Esophagus muscularis mucosa (tissue), 4 donors: ENCODE data around the gene CCDC63. TPM values are rescaled to one million over a fixed set of nuclear protein-coding genes. Genes with fewer than 3 reads are reported as not detected.

Experiments
- DNase-seq: peaks from one replicate; pipeline ENCODE4 v3.0.0-alpha.2; 2017; ENCODE audit errors: extremely low spot score
- H3K27ac ChIP-seq, 4 donors: fragments of 200-600 bp; sonication (generic); replicated peaks in 1 of 4; 1 replicate in 3 of 4; 2 replicates in 1 of 4; pipeline ENCODE4 v1.5.1; 2016 to 2019; ENCODE audit warnings: mild to moderate bottlenecking in 1 of 4
- H3K27me3 ChIP-seq, 4 donors: fragments of 200-600 bp; sonication (generic); one replicate each; pipeline versions ENCODE4 v1.5.1 to v1.6.0; 2016 to 2019
- H3K36me3 ChIP-seq, 4 donors: fragments of 200-600 bp; sonication (generic); one replicate each; pipeline ENCODE4 v1.5.1; 2016 to 2019
- H3K4me1 ChIP-seq, 4 donors: fragments of 200-600 bp; sonication (generic); one replicate each; pipeline ENCODE4 v1.5.1; 2016 to 2019
- H3K4me3 ChIP-seq, 4 donors: fragments of 200-600 bp; sonication (generic); 1 replicate in 2 of 4; 2 replicates in 2 of 4; pipeline ENCODE4 v1.5.1; 2016 to 2019; ENCODE audit warnings: mild to moderate bottlenecking in 4 of 4, moderate library complexity in 1 of 4
- H3K9me3 ChIP-seq, 4 donors: fragments of 200-600 bp; sonication (generic); 1 replicate in 3 of 4; 2 replicates in 1 of 4; pipeline ENCODE4 v1.5.1; 2016 to 2019
- CTCF ChIP-seq, 3 experiments: fragments of 200-600 bp in 2 of 3; fragments of 450-650 bp in 1 of 3; sonication (generic) in 2 of 3; IDR thresholded peaks; one replicate each; pipeline ENCODE4 v1.5.1; 2017 to 2019; ENCODE audit warnings: antibody characterized with exemption in 3 of 3, mild to moderate bottlenecking in 2 of 3, moderate library complexity in 1 of 3
- EP300 ChIP-seq: sonication (generic); formaldehyde crosslinking; IDR thresholded peaks from one replicate; pipeline ENCODE4 v1.6.1; 2017; ENCODE audit warnings: antibody characterized with exemption
- POLR2A ChIP-seq: fragments of 450-650 bp; IDR thresholded peaks from one replicate; pipeline ENCODE4 v1.6.1; 2017; ENCODE audit warnings: antibody characterized with exemption, moderate library complexity, mild to moderate bottlenecking, low read depth
- POLR2AphosphoS5 ChIP-seq, 2 donors: sonication (generic); formaldehyde crosslinking; IDR thresholded peaks; one replicate each; pipeline ENCODE4 v1.6.1; 2017; ENCODE audit warnings: antibody characterized with exemption in 2 of 2
- WGBS: methylation state at CpG from one replicate; pipeline ENCODE4 v1.1.5; 2018; 5-methylcytosine and 5-hydroxymethylcytosine counted together
- intact Hi-C: fragments of 100-400 bp; cut with DNase I; formaldehyde crosslinking; loops from one replicate; pipeline ENCODE4 v1.15.1; 2023
- total RNA-seq, 4 donors: library from RNA; depleted of rRNA; stranded (reverse); fragments of >200 nt; gene quantifications; one replicate each; pipeline versions ENCODE4 v1.1.0 to v1.2.1, GENCODE V29; 2016

The CCDC63 gene
- total RNA-seq, 4 donors from 2014 or later, result not detected

- H3K4me1 ChIP-seq, result no peaks in the 10 kb centered on the region
- 92% methylated on average over 4 of the region's 4 CpGs for WGBS
- no peaks in the 10 kb centered on the region for H3K36me3 ChIP-seq
- TF ChIP-seq POLR2AphosphoS5 (IDR thresholded peaks at IDR 0.05), result no peak
- TF ChIP-seq EP300, result no peak
- no peak for TF ChIP-seq CTCF (IDR thresholded peaks at IDR 0.05)
- no peak for TF ChIP-seq POLR2A
- DNase-seq, result no peak
- intact Hi-C loops, result no loop called here
- H3K4me3 ChIP-seq, result no peak overlapping the region
- H3K9me3 ChIP-seq, result no peaks in the 10 kb centered on the region
- peaks cover 0 to 25% (median 0%) of the 10 kb centered on the region in 4 donors for H3K27me3 ChIP-seq
- H3K27ac ChIP-seq, result no peak overlapping the region
Observed at GRCh38 chr12:110903511-110903910, 56.7 kb downstream of the CCDC63 start.

- 38% methylated on average over 3 of the region's 3 CpGs for WGBS
- H3K27ac ChIP-seq, result no peak overlapping the region
- no peaks in the 10 kb centered on the region for H3K4me1 ChIP-seq
- H3K27me3 ChIP-seq, result peaks cover 0 to 26% (median 0%) of the 10 kb centered on the region in 4 donors
- H3K36me3 ChIP-seq, result peaks cover 0 to 9% (median 0%) of the 10 kb centered on the region in 4 donors
- intact Hi-C loops, result no loop called here
- TF ChIP-seq EP300, result no peak
- TF ChIP-seq POLR2AphosphoS5 (IDR thresholded peaks at IDR 0.05), result no peak
- no peak for TF ChIP-seq CTCF (IDR thresholded peaks at IDR 0.05)
- TF ChIP-seq POLR2A, result no peak
- no peak for DNase-seq
- H3K9me3 ChIP-seq, result no peaks in the 10 kb centered on the region
- no peak overlapping the region for H3K4me3 ChIP-seq
Observed at GRCh38 chr12:110906083-110906482, 59.3 kb downstream of the CCDC63 start.

- TF ChIP-seq EP300 (no peak), CTCF (IDR thresholded peaks at IDR 0.05) (no peak), POLR2AphosphoS5 (IDR thresholded peaks at IDR 0.05) (no peak), POLR2A (no peak)
- 80% methylated on average over 5 of the region's 5 CpGs for WGBS
- H3K27me3 ChIP-seq, result peaks cover 0 to 30% (median 0%) of the 10 kb centered on the region in 4 donors
- no peak for DNase-seq
- H3K27ac ChIP-seq, result no peak overlapping the region
- intact Hi-C loops, result no loop called here
- H3K4me1 ChIP-seq, result no peaks in the 10 kb centered on the region
- H3K36me3 ChIP-seq, result peaks cover 0 to 9% (median 0%) of the 10 kb centered on the region in 4 donors
- no peak overlapping the region for H3K4me3 ChIP-seq
- no peaks in the 10 kb centered on the region for H3K9me3 ChIP-seq
Observed at GRCh38 chr12:110906516-110906915, 59.7 kb downstream of the CCDC63 start.

- Histone ChIP-seq H3K36me3 (peaks cover 0 to 11% (median 0%) of the 10 kb centered on the region in 4 donors), H3K9me3 (no peaks in the 10 kb centered on the region), H3K27me3 (peaks cover 0 to 31% (median 0%) of the 10 kb centered on the region in 4 donors), H3K27ac (no peak overlapping the region), H3K4me1 (no peaks in the 10 kb centered on the region), H3K4me3 (no peak overlapping the region)
- WGBS, result 66% methylated on average over 4 of the region's 4 CpGs
- no peak for TF ChIP-seq EP300
- no peak for TF ChIP-seq CTCF (IDR thresholded peaks at IDR 0.05)
- TF ChIP-seq POLR2AphosphoS5 (IDR thresholded peaks at IDR 0.05), result no peak
- TF ChIP-seq POLR2A, result no peak
- intact Hi-C loops, result no loop called here
- DNase-seq, result no peak
Observed at GRCh38 chr12:110906985-110907384, 60.2 kb downstream of the CCDC63 start.

- WGBS, result 79% methylated on average over 8 of the region's 8 CpGs
- Histone ChIP-seq H3K27ac (no peak overlapping the region), H3K4me3 (no peak overlapping the region), H3K27me3 (peaks cover 0 to 31% (median 0%) of the 10 kb centered on the region in 4 donors), H3K4me1 (no peaks in the 10 kb centered on the region), H3K36me3 (peaks cover 0 to 17% (median 0%) of the 10 kb centered on the region in 4 donors), H3K9me3 (no peaks in the 10 kb centered on the region)
- TF ChIP-seq CTCF (IDR thresholded peaks at IDR 0.05) (no peak), POLR2A (no peak), EP300 (no peak), POLR2AphosphoS5 (IDR thresholded peaks at IDR 0.05) (no peak)
- intact Hi-C loops, result no loop called here
- no peak for DNase-seq
Observed at GRCh38 chr12:110907583-110907982, 60.8 kb downstream of the CCDC63 start.
